ENCODE measurements around the gene F2RL2. TPM values are rescaled to one million over a fixed set of nuclear protein-coding genes. Genes with fewer than 3 reads are reported as not detected.

Gene F2RL2
- polyA plus RNA-seq, 3 donors, result 0.14 TPM; not detected in 2

DNA sequence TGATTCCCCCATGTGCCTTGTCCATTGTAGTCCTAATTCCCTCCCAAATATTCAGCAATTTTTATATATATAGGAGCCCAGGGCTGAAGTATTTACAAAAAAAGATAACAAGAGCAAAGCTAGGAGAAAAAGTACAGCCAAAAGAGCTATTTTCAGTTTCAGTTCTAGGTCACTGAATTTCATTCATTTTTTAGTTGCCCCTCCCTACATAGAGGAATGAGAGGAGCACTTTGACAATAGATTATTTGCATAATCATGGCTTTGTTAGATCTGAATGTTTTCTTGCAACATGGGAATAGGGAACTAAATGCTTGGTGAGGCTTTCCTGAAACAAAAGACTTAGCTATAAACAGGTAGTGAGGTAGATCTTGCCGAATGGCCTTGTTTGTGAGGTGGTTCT is 15.3 kb upstream of the F2RL2 start:
- H3K36me3 Mint-ChIP-seq, result peaks cover 77 to 82% of the 10 kb centered on the region in 2 donors
- peak overlapping the region in 1 of 2 donors; percentile 65 for H3K27ac ChIP-seq (ENCODE audit: low read depth in 1 of 2, low read length in 2 of 2)
- H3K27ac Mint-ChIP-seq, result peak overlapping the region; percentile 5 to 86 (median 76)

DNA sequence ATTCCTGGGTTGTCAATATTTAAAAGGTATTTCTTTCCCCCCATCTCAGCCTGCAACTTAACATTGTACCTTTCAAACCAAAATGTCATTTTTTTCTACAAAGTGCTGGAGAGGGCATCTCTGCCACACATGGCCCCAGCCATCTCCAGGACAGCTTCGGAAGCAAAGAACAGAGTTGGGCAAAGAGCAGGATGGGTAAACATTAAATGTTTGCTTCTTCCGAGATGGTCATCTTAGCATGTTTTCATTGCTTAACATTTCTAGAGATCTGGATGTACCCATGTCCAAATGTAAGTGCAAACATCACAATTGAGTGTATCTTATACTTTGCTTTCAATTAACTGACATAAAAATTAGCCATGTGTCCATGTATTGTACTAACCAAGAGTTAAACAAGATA is 14.3 kb upstream of the F2RL2 start:
- Histone ChIP-seq H3K4me2 (replicated peaks; ENCODE audit: extremely low read depth, low read length, poor library complexity, severe bottlenecking) (no peak overlapping the region), H3K79me2 (ENCODE audit: insufficient read depth, low read length) (no peaks in the 10 kb centered on the region), H2AFZ (ENCODE audit: insufficient read depth, low read depth, low read length, poor library complexity, severe bottlenecking) (no peak overlapping the region), H3K4me3 (replicated peaks in 1 of 3; ENCODE audit: low read depth in 2 of 3, low read length in 3 of 3) (no peak overlapping the region), H3K27ac (ENCODE audit: low read depth in 1 of 2, low read length in 2 of 2) (peak overlapping the region in 1 of 2 donors; percentile 65), H3K9ac (ENCODE audit: insufficient read depth, low read length, poor library complexity, severe bottlenecking) (no peak overlapping the region), H3K9me3 (replicated peaks in 1 of 2; ENCODE audit: control insufficient read depth in 1 of 2, insufficient read depth in 1 of 2, low read length in 2 of 2) (no peaks in the 10 kb centered on the region), H3K4me1 (ENCODE audit: control insufficient read depth in 1 of 2, insufficient read depth in 2 of 2, low read length in 2 of 2) (peaks cover 16 to 22% of the 10 kb centered on the region in 2 donors), H4K20me1 (ENCODE audit: insufficient read depth, low read length) (peaks cover 29% of the 10 kb centered on the region), H3K27me3 (ENCODE audit: control insufficient read depth in 2 of 2, insufficient read depth in 2 of 2, low read length in 2 of 2) (no peaks in the 10 kb centered on the region), H3K36me3 (replicated peaks in 1 of 2; ENCODE audit: control insufficient read depth in 1 of 2, insufficient read depth in 2 of 2, low read length in 2 of 2) (peaks cover 58 to 86% of the 10 kb centered on the region in 2 donors)
- intact Hi-C loops (cut with micrococcal nuclease), result no loop called here
- Mint-ChIP-seq H3K4me3 (no peak overlapping the region), H3K27me3 (ENCODE audit: low read depth in 3 of 3) (no peaks in the 10 kb centered on the region), H3K36me3 (peaks cover 72 to 79% of the 10 kb centered on the region in 2 donors), H3K27ac (peak overlapping the region in 4 of 7 donors; percentile 23 to 61 (median 38)), H3K4me1 (peaks cover 13% of the 10 kb centered on the region), H3K9me3 (no peaks in the 10 kb centered on the region)
- DNase-seq, result no peak
- TF ChIP-seq, protein P1, sequence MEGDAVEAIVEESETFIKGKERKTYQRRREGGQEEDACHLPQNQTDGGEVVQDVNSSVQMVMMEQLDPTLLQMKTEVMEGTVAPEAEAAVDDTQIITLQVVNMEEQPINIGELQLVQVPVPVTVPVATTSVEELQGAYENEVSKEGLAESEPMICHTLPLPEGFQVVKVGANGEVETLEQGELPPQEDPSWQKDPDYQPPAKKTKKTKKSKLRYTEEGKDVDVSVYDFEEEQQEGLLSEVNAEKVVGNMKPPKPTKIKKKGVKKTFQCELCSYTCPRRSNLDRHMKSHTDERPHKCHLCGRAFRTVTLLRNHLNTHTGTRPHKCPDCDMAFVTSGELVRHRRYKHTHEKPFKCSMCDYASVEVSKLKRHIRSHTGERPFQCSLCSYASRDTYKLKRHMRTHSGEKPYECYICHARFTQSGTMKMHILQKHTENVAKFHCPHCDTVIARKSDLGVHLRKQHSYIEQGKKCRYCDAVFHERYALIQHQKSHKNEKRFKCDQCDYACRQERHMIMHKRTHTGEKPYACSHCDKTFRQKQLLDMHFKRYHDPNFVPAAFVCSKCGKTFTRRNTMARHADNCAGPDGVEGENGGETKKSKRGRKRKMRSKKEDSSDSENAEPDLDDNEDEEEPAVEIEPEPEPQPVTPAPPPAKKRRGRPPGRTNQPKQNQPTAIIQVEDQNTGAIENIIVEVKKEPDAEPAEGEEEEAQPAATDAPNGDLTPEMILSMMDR (IDR thresholded peaks at IDR 0.05), result no peak
- WGBS (ENCODE audit: insufficient coverage), result 90% methylated on average over 2 of the region's 2 CpGs

More for the DNA sequence above, 15.3 kb upstream of the F2RL2 start:
- Histone ChIP-seq H3K4me3 (replicated peaks in 1 of 3; ENCODE audit: low read depth in 2 of 3, low read length in 3 of 3) (no peak overlapping the region), H4K20me1 (ENCODE audit: insufficient read depth, low read length) (peaks cover 29% of the 10 kb centered on the region), H3K9ac (ENCODE audit: insufficient read depth, low read length, poor library complexity, severe bottlenecking) (no peak overlapping the region), H2AFZ (ENCODE audit: insufficient read depth, low read depth, low read length, poor library complexity, severe bottlenecking) (no peak overlapping the region), H3K27me3 (ENCODE audit: control insufficient read depth in 2 of 2, insufficient read depth in 2 of 2, low read length in 2 of 2) (no peaks in the 10 kb centered on the region), H3K4me1 (ENCODE audit: control insufficient read depth in 1 of 2, insufficient read depth in 2 of 2, low read length in 2 of 2) (peaks cover 16 to 22% of the 10 kb centered on the region in 2 donors), H3K36me3 (replicated peaks in 1 of 2; ENCODE audit: control insufficient read depth in 1 of 2, insufficient read depth in 2 of 2, low read length in 2 of 2) (peaks cover 61 to 88% of the 10 kb centered on the region in 2 donors), H3K4me2 (replicated peaks; ENCODE audit: extremely low read depth, low read length, poor library complexity, severe bottlenecking) (no peak overlapping the region), H3K9me3 (replicated peaks in 1 of 2; ENCODE audit: control insufficient read depth in 1 of 2, insufficient read depth in 1 of 2, low read length in 2 of 2) (no peaks in the 10 kb centered on the region), H3K79me2 (ENCODE audit: insufficient read depth, low read length) (no peaks in the 10 kb centered on the region)
- no peaks in the 10 kb centered on the region for H3K27me3 Mint-ChIP-seq (ENCODE audit: low read depth in 3 of 3)
- peaks cover 13% of the 10 kb centered on the region for H3K4me1 Mint-ChIP-seq
- H3K9me3 Mint-ChIP-seq, result no peaks in the 10 kb centered on the region
- TF ChIP-seq, protein P1 (IDR thresholded peaks at IDR 0.05), result no peak
- 43% methylated on average over 1 of the region's 1 CpG for WGBS (ENCODE audit: insufficient coverage)
- intact Hi-C loops (cut with micrococcal nuclease), result no loop called here
- peak overlapping the region in 1 of 2 donors; percentile 3 for H3K4me3 Mint-ChIP-seq
- peak; percentile 26 to 33 (median 33) for DNase-seq
